ENCODE data around the gene TIGD3. TPM values are rescaled to one million over a fixed set of nuclear protein-coding genes. Genes with fewer than 3 reads are reported as not detected.
A peak's percentile ranks its signal among the peaks of the same experiment; 100 is the strongest.

The TIGD3 gene
- total RNA-seq, 1 donor from 2014 or later: 1.4 TPM

- DNase-seq (no peak), ATAC-seq (ENCODE audit: low read depth) (no peak)
- TF ChIP-seq CTCF (IDR thresholded peaks at IDR 0.05): no peak
- H3K36me3 Mint-ChIP-seq (ENCODE audit: low read depth): peaks cover 51% of the 10 kb centered on the region
- H3K4me3 Mint-ChIP-seq: peak overlapping the region; percentile 35
- peaks cover 71% of the 10 kb centered on the region for H3K4me1 Mint-ChIP-seq
- intact Hi-C loops (cut with micrococcal nuclease): no loop called here
- POLR2A ChIA-PET: interaction anchor here (0.5 to 18.2 kb wide), 7 partner anchors 11 to 125 kb away, joined by 3 to 457 read pairs (median 17); partner anchors contain the start of genes MALAT1 and NEAT1
- H3K27ac Mint-ChIP-seq: no peak overlapping the region
- H3K27me3 Mint-ChIP-seq: no peaks in the 10 kb centered on the region
- CTCF ChIA-PET: no interaction called here
- H3K9me3 Mint-ChIP-seq: no peaks in the 10 kb centered on the region
Observed at GRCh38 chr11:65389294-65389980, 34.9 kb downstream of the TIGD3 start.

- H3K27me3 Mint-ChIP-seq: no peaks in the 10 kb centered on the region
- ChIA-PET POLR2A (interaction anchor here (0.8 to 18.2 kb wide), 7 partner anchors 10 to 108 kb away, joined by 3 to 457 read pairs (median 5); partner anchors contain the start of genes MALAT1 and NEAT1), CTCF (interaction anchor here (1.0 kb wide), 1 partner anchor 377 kb away, joined by 3 read pairs; the partner anchor contains the start of gene ARL2)
- H3K9me3 Mint-ChIP-seq: no peaks in the 10 kb centered on the region
- H3K4me1 Mint-ChIP-seq: peaks cover 62% of the 10 kb centered on the region
- DNase-seq (no peak), ATAC-seq (ENCODE audit: low read depth) (no peak)
- TF ChIP-seq CTCF (IDR thresholded peaks at IDR 0.05): no peak
- intact Hi-C loops (cut with micrococcal nuclease): no loop called here
- H3K27ac Mint-ChIP-seq: no peak overlapping the region
- peak overlapping the region; percentile 35 for H3K4me3 Mint-ChIP-seq
- peaks cover 57% of the 10 kb centered on the region for H3K36me3 Mint-ChIP-seq (ENCODE audit: low read depth)
Observed at GRCh38 chr11:65390099-65390941, 35.8 kb downstream of the TIGD3 start.

GRCh38 chr11:65390996-65391395 lies 36.4 kb downstream of the TIGD3 start:
- CTCF ChIA-PET: interaction anchor here (0.8 to 1.0 kb wide), 2 partner anchors 25 to 377 kb away, joined by 3 read pairs; partner anchors contain the start of gene ARL2
- POLR2A ChIA-PET: interaction anchor here (0.7 to 18.2 kb wide), 9 partner anchors 9 to 111 kb away, joined by 3 to 457 read pairs (median 4); partner anchors contain the start of genes MALAT1, NEAT1 and SLC25A45
- no peak for TF ChIP-seq CTCF (IDR thresholded peaks at IDR 0.05)

GRCh38 chr11:65392186-65392829 lies 37.8 kb downstream of the TIGD3 start:
- Mint-ChIP-seq H3K36me3 (ENCODE audit: low read depth) (peaks cover 70% of the 10 kb centered on the region), H3K4me1 (peaks cover 48% of the 10 kb centered on the region), H3K27me3 (no peaks in the 10 kb centered on the region), H3K4me3 (no peak overlapping the region), H3K27ac (peak overlapping the region; percentile 70), H3K9me3 (no peaks in the 10 kb centered on the region)
- CTCF ChIA-PET: no interaction called here
- DNase-seq: no peak
- POLR2A ChIA-PET: interaction anchor here (0.8 to 18.2 kb wide), 7 partner anchors 11 to 114 kb away, joined by 3 to 457 read pairs (median 5); partner anchors contain the start of genes MALAT1 and NEAT1
- no peak for TF ChIP-seq CTCF (IDR thresholded peaks at IDR 0.05)
- intact Hi-C loops (cut with micrococcal nuclease): no loop called here
- ATAC-seq (ENCODE audit: low read depth): no peak

More at GRCh38 chr11:65390996-65391395, 36.4 kb downstream of the TIGD3 start:
- Mint-ChIP-seq H3K36me3 (ENCODE audit: low read depth) (peaks cover 64% of the 10 kb centered on the region), H3K27me3 (no peaks in the 10 kb centered on the region), H3K4me1 (peaks cover 57% of the 10 kb centered on the region), H3K27ac (no peak overlapping the region), H3K9me3 (no peaks in the 10 kb centered on the region), H3K4me3 (peak overlapping the region; percentile 19)
- intact Hi-C loops (cut with micrococcal nuclease): no loop called here
- DNase-seq (no peak), ATAC-seq (ENCODE audit: low read depth) (no peak)

All from activated B cell treated with CpG ODN at 0.5 μM for 24 hours (primary cell).